Choroid plexus epithelial cell (primary cell): ENCODE measurements around the gene SLC27A6.

Experiments
- DNase-seq: peaks from one replicate; pipeline ENCODE4 v3.0.0-alpha.2; 2010; ENCODE audit warnings: low read depth
- H3K4me3 ChIP-seq: 2 replicates; pipeline ENCODE4 v1.5.1; 2011; ENCODE audit warnings: low read depth, mild to moderate bottlenecking, control low read depth, low read length, moderate library complexity
- CTCF ChIP-seq: conservative IDR thresholded peaks from 2 replicates; pipeline ENCODE4 v1.5.1; 2011; ENCODE audit warnings: low read depth, mild to moderate bottlenecking, control low read depth, inconsistent platforms, low read length, moderate library complexity

Gene SLC27A6

DNA sequence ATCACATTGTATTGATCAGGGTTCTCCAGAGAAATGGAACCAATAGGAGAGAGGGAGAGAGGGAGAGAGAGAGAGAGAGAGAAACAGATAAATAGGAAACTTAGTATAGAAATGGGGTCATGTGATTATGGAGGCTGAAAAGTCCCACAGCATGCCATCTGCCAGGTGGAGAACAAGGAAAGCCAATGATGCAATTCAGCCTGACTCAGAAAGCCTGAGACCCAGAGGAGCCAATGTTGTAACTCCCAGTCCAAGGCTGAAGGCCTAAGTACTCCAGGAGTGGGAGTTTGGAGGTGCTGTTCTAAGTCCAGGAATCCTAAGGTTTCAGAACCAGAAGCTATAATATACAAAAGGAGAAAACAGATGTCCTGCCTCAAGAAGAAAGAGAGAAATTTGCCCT, 80.9 kb downstream of the SLC27A6 start:
- no peak overlapping the region for H3K4me3 ChIP-seq
- TF ChIP-seq CTCF, result no peak
- DNase-seq, result peak; percentile 21

DNA sequence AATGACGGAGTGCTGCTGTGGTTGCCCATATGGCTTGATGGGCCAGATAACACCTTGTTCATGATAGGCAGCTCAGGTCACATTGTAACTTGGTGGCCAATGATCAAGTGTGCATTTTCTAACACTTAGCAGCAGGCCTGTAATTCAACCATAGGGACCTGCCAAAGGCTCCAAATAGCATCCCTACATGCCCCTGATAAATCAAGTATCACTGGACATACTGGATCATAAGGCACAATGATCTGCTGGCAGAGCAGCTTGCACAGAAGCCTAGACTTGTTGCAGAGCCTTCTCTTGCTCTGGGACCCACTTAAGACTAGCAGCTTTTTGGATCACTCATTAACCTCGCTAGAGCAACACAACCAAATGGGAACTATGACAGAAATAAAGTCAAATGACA, 83.2 kb downstream of the SLC27A6 start:
- H3K4me3 ChIP-seq, result no peak overlapping the region
- no peak for TF ChIP-seq CTCF
- DNase-seq, result no peak

- no peak for DNase-seq
- no peak for TF ChIP-seq CTCF
- no peak overlapping the region for H3K4me3 ChIP-seq
Measured at GRCh38 chr5:129049126-129049799, 84.0 kb downstream of the SLC27A6 start.

DNA sequence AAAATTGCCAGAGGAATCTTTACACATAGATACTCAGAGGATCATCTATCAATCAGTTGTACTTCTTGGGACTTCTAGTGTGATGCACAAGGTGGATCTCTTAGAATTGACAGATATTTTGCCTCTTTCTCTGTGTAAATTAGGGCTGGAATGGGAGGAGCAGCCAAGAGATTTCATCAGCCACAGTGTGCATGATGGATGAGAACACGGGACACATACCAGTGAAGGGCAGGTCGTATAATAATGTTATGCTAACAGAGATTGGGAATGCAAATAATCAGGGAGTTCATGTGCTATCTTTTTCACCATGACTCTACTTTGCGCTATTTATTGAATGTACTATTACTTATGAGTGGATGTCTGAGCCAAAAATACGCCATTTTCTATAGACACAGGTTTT, 86.0 kb downstream of the SLC27A6 start:
- peak; percentile 4 for DNase-seq
- no peak for TF ChIP-seq CTCF
- no peak overlapping the region for H3K4me3 ChIP-seq

DNA sequence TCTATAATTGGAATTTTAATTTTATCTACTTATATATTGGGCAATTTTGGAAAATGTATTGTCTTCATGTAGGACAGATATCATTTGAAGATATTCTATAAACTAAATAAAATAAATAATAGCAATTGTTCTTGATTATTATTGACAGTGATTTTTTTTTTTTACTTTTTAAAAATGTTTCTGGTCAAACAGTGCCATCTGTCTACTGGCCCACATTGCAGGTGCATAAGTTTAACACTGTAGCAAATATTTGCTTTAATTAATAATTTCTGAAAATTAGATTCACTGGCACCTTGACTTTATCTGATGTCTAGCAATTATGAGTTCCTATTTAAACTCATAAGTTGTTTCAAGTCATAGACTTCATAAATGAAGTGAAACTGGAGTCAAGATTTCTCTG, 88.2 kb downstream of the SLC27A6 start:
- TF ChIP-seq CTCF, result peak; percentile 17
- no peak for DNase-seq
- no peak overlapping the region for H3K4me3 ChIP-seq

DNA sequence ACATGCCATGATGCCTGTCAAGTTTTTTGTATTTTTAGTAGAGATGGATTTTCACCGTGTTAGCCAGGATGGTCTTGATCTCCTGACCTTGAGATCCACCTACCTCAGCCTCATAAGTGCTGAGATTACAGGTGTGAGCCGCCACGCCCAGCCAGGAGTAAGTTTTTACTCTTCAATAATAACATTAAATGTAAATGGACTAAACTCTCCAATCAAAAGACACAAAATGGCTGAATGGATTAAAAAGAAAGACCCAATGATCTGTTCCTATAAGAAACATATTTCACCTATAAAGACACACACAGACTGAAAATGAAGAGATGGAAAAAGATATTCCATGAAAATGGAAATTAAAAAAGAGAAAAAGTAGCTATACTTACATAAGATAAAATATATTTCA, 92.0 kb downstream of the SLC27A6 start:
- TF ChIP-seq CTCF, result no peak
- no peak overlapping the region for H3K4me3 ChIP-seq
- no peak for DNase-seq

DNA sequence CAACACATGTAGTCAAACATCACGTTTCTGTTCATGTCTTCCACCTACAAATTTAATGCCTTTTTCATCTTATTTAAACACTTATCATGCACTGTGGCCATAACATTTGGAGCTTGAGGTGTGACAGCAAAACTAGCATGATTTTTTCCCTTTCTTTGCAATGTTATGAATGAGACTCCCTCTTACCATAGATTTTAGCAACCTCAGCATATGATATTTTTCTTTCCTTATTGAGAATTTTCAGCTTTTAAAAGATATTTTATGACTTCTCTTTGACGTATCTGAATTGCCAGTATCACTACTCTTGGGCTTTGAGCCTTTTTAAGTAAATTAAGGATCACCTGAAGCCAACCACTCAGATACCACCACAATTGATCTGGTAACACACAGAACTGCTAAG, 96.6 kb downstream of the SLC27A6 start:
- no peak for TF ChIP-seq CTCF
- no peak for DNase-seq
- no peak overlapping the region for H3K4me3 ChIP-seq
